HepG2 (cell line): Measurements from ENCODE around the gene RTP1. TPM values are rescaled to one million over a fixed set of nuclear protein-coding genes. Genes with fewer than 3 reads are reported as not detected.

ENCODE experiments used
- ATAC-seq: fragments of 200-7000 bp; cut with Tn5 transposase; 3 replicates; pipeline ENCODE4 v1.9.1; 2020; ENCODE audit warnings: mild to moderate bottlenecking, moderate library complexity
- BruUV-seq: library from RNA; stranded (reverse); fragments of 400-500 nt; replicated peaks from 2 replicates; lab custom pipeline; 2021; lab: Mats Ljungman, UMichigan
- CTCF ChIA-PET: fragments of 300-600 bp; formaldehyde crosslinking; extraction: SDS; loops from one replicate; lab custom pipeline; 2021; ENCODE audit warnings: low total read pairs, inconsistent platforms, low intra/inter-chr PET ratio; lab: Yijun Ruan, JAX
- POLR2A ChIA-PET: fragments of 350-600 bp; sonication (Branson Sonifier 250); formaldehyde crosslinking; loops from one replicate; lab custom pipeline; 2020; ENCODE audit warnings: antibody characterized with exemption, inconsistent platforms; lab: Yijun Ruan, JAX
- DNase-seq: peaks from one replicate; pipeline ENCODE4 v3.0.0-alpha.2; 2015; ENCODE audit warnings: low spot score
- FAIRE-seq: peaks from 3 replicates; lab custom pipeline; 2011; peaks lifted over from hg19 to GRCh38; lab: Jason Lieb, UNC
- H2AFZ ChIP-seq: one replicate; pipeline ENCODE4 v1.6.1; 2011; ENCODE audit warnings: low read length, inconsistent platforms
- H3K27ac ChIP-seq: fragments of 300-600 bp; 3 replicates; pipeline ENCODE4 v1.8.0; 2011; ENCODE audit warnings: mixed run types, mild to moderate bottlenecking, mixed read lengths, low read length, inconsistent platforms; ENCODE audit not compliant: insufficient read depth; ENCODE audit errors: extremely low read length
- H3K27me3 ChIP-seq, 2 experiments: fragments of 200-600 bp in 1 of 2; 2 replicates in 1 of 2; 3 replicates in 1 of 2; pipeline versions ENCODE4 v1.6.0 to v1.8.0; 2011; ENCODE audit warnings: low read length in 2 of 2, mild to moderate bottlenecking in 2 of 2, moderate library complexity in 2 of 2, inconsistent platforms in 1 of 2; ENCODE audit not compliant: insufficient read depth in 2 of 2, control insufficient read depth in 1 of 2
- H3K36me3 ChIP-seq, 2 experiments: fragments of 200-600 bp in 1 of 2; replicated peaks in 1 of 2; 2 replicates in 1 of 2; 3 replicates in 1 of 2; pipeline versions ENCODE4 v1.5.1 to v1.8.0; 2011; ENCODE audit warnings: low read length in 2 of 2, inconsistent platforms in 1 of 2; ENCODE audit not compliant: insufficient read depth in 2 of 2, control insufficient read depth in 1 of 2
- H3K4me1 ChIP-seq: 2 replicates; pipeline ENCODE4 v1.5.1; 2012; ENCODE audit warnings: low read length, inconsistent platforms; ENCODE audit not compliant: insufficient read depth
- H3K4me2 ChIP-seq: 2 replicates; pipeline ENCODE4 v1.6.0; 2011; ENCODE audit warnings: low read depth, low read length, inconsistent platforms
- H3K4me3 ChIP-seq, 3 experiments: fragments of 200-600 bp in 1 of 3; sonication (generic), shearing (Covaris generic) in 1 of 3; replicated peaks in 1 of 3; 2 replicates each; pipeline ENCODE4 v1.5.1; 2011 to 2016; ENCODE audit warnings: low read length in 3 of 3, inconsistent platforms in 2 of 3, low read depth in 2 of 3, mild to moderate bottlenecking in 2 of 3, control low read depth in 1 of 3, mixed read lengths in 1 of 3; ENCODE audit not compliant: insufficient read depth in 1 of 3
- H3K79me2 ChIP-seq: one replicate; pipeline ENCODE4 v1.6.1; 2011; ENCODE audit warnings: low read length, inconsistent platforms; ENCODE audit not compliant: insufficient read depth
- H3K9ac ChIP-seq: 2 replicates; pipeline ENCODE4 v1.6.0; 2011; ENCODE audit warnings: mild to moderate bottlenecking, low read depth, low read length, inconsistent platforms; ENCODE audit not compliant: insufficient read depth
- H3K9me3 ChIP-seq: 2 replicates; pipeline ENCODE4 v1.5.1; 2012; ENCODE audit warnings: mild to moderate bottlenecking, low read length
- H4K20me1 ChIP-seq: 2 replicates; pipeline ENCODE4 v1.6.0; 2011; ENCODE audit warnings: inconsistent platforms, mild to moderate bottlenecking, low read length, moderate library complexity; ENCODE audit not compliant: insufficient read depth
- ADNP ChIP-seq: sonication (generic); formaldehyde crosslinking; IDR thresholded peaks from 2 replicates; pipeline ENCODE4 v1.4.0; 2020; ENCODE audit warnings: missing genetic modification reagents
- EED ChIP-seq: sonication (generic); formaldehyde crosslinking; IDR thresholded peaks from 2 replicates; pipeline ENCODE4 v1.5.0; 2020; ENCODE audit warnings: mild to moderate bottlenecking, missing genetic modification reagents
- NFKB2 ChIP-seq: sonication (generic); formaldehyde crosslinking; IDR thresholded peaks from 2 replicates; pipeline ENCODE4 v1.4.0; 2020; ENCODE audit warnings: missing genetic modification reagents, borderline replicate concordance
- RFXAP ChIP-seq: sonication (generic); formaldehyde crosslinking; IDR thresholded peaks from 2 replicates; pipeline ENCODE4 v1.4.0; 2020; ENCODE audit warnings: missing genetic modification reagents, borderline replicate concordance
- SMYD3 ChIP-seq: sonication (generic); formaldehyde crosslinking; IDR thresholded peaks from 2 replicates; pipeline ENCODE4 v1.8.1; 2023; ENCODE audit warnings: mild to moderate bottlenecking, missing genetic modification reagents
- TEAD2 ChIP-seq: sonication (generic); formaldehyde crosslinking; IDR thresholded peaks from 2 replicates; pipeline ENCODE4 v1.9.0; 2021; ENCODE audit warnings: missing genetic modification reagents
- ZBTB7A ChIP-seq: sonication (generic); formaldehyde crosslinking; IDR thresholded peaks from 2 replicates; pipeline ENCODE4 v1.8.0; 2022; ENCODE audit warnings: mild to moderate bottlenecking, missing genetic modification reagents
- ZNF274 ChIP-seq: sonication (generic); formaldehyde crosslinking; IDR thresholded peaks from 2 replicates; pipeline ENCODE4 v1.5.1; 2020; ENCODE audit warnings: mild to moderate bottlenecking, missing genetic modification reagents
- ZNF549 ChIP-seq: sonication (generic); formaldehyde crosslinking; IDR thresholded peaks from 2 replicates; pipeline ENCODE4 v1.5.0; 2020; ENCODE audit warnings: missing genetic modification reagents
- ZNF652 ChIP-seq: IDR thresholded peaks from 2 replicates; pipeline ENCODE4 v1.6.1; 2016; ENCODE audit warnings: low read depth, borderline replicate concordance
- ZNF670 ChIP-seq: sonication (generic); formaldehyde crosslinking; IDR thresholded peaks from 2 replicates; pipeline ENCODE4 v1.8.0; 2022; ENCODE audit warnings: mild to moderate bottlenecking, missing genetic modification reagents, borderline replicate concordance
- WGBS: methylation state at CpG from one replicate; pipeline ENCODE4 v1.1.6; 2017; ENCODE audit warnings: low lambda C conversion rate; 5-methylcytosine and 5-hydroxymethylcytosine counted together
- in situ Hi-C: cut with HindIII; loops from 2 replicates; pipeline ENCODE4 v1.10.0; 2017; ENCODE audit warnings: low pct_unique_long_range_greater_than_20kb; ENCODE audit not compliant: extremely low pct_ligation_motif_present
- intact Hi-C: fragments of 100-400 bp; cut with micrococcal nuclease; formaldehyde crosslinking; loops from one replicate; pipeline ENCODE4 v1.10.0; 2022; ENCODE audit not compliant: unreplicated experiment
- polyA plus RNA-seq, 8 experiments: library from polyadenylated mRNA; depleted of rRNA in 3 of 8; stranded (reverse) in 7 of 8; unstranded in 1 of 8; fragments of >200 nt; fragmentation: Illumina TruSeq in 4 of 8; extraction: Trizol in 4 of 8; gene quantifications; 2 replicates each; pipeline versions ENCODE4 v1.2.1 to v1.2.3, GENCODE V29; 2011 to 2016; ENCODE audit warnings: low read depth in 4 of 8, missing spikeins in 1 of 8, mixed read lengths in 1 of 8; ENCODE audit not compliant: insufficient read depth in 1 of 8
- total RNA-seq, 5 experiments: library from RNA; depleted of rRNA; stranded (reverse); fragments of >200 nt; fragmentation: Illumina TruSeq; extraction: Trizol; gene quantifications; 2 replicates each; pipeline ENCODE4 v1.2.3, GENCODE V29; 2016; ENCODE audit warnings: low read depth in 1 of 5
- TF ChIP-seq, protein P1 (sequence below): sonication (generic); formaldehyde crosslinking; IDR thresholded peaks from 2 replicates; pipeline ENCODE4 v1.4.0; 2020; ENCODE audit warnings: missing genetic modification reagents
- TF ChIP-seq, protein P2 (sequence below): sonication (generic); formaldehyde crosslinking; IDR thresholded peaks from 2 replicates; pipeline ENCODE4 v1.4.0; 2020; ENCODE audit warnings: missing genetic modification reagents
- TF ChIP-seq, protein P3 (sequence below): sonication (generic); formaldehyde crosslinking; IDR thresholded peaks from 2 replicates; pipeline ENCODE4 v1.4.0; 2020; ENCODE audit warnings: low read depth, mild to moderate bottlenecking, missing genetic modification reagents

RTP1 gene
- total and polyA plus RNA-seq, 2 of the 13 experiments (the other 11 are each of a cell fraction or from before 2014, with no cell fraction given), result not detected

DNA sequence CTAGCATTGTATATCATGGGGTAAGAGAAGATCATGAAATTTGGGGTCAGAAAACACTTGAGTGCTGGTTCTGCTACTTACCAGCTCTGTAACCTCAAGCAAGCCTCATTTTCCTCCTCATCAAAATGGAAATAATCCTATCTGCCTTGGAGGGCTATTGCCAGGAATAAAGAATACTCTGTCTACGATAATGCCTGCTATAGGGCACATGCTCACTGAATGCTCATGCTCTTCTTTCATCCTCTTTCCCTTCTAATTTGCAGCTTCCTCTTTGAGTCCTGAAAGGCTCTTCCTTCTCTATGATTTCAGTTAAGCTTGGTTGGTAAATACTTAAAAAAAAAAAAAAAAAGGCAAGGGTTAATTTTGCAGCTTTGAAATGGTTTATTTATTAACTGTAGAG, 12.8 kb downstream of the RTP1 start:
- intact Hi-C loops, result no loop called here
- TF ChIP-seq ZBTB7A (CRISPR knock-in tag), result no peak
- TF ChIP-seq, protein P1, sequence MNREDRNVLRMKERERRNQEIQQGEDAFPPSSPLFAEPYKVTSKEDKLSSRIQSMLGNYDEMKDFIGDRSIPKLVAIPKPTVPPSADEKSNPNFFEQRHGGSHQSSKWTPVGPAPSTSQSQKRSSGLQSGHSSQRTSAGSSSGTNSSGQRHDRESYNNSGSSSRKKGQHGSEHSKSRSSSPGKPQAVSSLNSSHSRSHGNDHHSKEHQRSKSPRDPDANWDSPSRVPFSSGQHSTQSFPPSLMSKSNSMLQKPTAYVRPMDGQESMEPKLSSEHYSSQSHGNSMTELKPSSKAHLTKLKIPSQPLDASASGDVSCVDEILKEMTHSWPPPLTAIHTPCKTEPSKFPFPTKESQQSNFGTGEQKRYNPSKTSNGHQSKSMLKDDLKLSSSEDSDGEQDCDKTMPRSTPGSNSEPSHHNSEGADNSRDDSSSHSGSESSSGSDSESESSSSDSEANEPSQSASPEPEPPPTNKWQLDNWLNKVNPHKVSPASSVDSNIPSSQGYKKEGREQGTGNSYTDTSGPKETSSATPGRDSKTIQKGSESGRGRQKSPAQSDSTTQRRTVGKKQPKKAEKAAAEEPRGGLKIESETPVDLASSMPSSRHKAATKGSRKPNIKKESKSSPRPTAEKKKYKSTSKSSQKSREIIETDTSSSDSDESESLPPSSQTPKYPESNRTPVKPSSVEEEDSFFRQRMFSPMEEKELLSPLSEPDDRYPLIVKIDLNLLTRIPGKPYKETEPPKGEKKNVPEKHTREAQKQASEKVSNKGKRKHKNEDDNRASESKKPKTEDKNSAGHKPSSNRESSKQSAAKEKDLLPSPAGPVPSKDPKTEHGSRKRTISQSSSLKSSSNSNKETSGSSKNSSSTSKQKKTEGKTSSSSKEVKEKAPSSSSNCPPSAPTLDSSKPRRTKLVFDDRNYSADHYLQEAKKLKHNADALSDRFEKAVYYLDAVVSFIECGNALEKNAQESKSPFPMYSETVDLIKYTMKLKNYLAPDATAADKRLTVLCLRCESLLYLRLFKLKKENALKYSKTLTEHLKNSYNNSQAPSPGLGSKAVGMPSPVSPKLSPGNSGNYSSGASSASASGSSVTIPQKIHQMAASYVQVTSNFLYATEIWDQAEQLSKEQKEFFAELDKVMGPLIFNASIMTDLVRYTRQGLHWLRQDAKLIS, result no peak
- no peak for TF ChIP-seq TEAD2 (CRISPR knock-in tag)
- TF ChIP-seq ZNF549, result no peak
- TF ChIP-seq EED (CRISPR knock-in tag), result no peak
- no peak for TF ChIP-seq ADNP (CRISPR knock-in tag)
- TF ChIP-seq, protein P2, sequence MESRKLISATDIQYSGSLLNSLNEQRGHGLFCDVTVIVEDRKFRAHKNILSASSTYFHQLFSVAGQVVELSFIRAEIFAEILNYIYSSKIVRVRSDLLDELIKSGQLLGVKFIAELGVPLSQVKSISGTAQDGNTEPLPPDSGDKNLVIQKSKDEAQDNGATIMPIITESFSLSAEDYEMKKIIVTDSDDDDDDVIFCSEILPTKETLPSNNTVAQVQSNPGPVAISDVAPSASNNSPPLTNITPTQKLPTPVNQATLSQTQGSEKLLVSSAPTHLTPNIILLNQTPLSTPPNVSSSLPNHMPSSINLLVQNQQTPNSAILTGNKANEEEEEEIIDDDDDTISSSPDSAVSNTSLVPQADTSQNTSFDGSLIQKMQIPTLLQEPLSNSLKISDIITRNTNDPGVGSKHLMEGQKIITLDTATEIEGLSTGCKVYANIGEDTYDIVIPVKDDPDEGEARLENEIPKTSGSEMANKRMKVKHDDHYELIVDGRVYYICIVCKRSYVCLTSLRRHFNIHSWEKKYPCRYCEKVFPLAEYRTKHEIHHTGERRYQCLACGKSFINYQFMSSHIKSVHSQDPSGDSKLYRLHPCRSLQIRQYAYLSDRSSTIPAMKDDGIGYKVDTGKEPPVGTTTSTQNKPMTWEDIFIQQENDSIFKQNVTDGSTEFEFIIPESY (CRISPR knock-in tag), result no peak
- TF ChIP-seq, protein P3, sequence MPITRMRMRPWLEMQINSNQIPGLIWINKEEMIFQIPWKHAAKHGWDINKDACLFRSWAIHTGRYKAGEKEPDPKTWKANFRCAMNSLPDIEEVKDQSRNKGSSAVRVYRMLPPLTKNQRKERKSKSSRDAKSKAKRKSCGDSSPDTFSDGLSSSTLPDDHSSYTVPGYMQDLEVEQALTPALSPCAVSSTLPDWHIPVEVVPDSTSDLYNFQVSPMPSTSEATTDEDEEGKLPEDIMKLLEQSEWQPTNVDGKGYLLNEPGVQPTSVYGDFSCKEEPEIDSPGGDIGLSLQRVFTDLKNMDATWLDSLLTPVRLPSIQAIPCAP (CRISPR knock-in tag), result no peak
- TF ChIP-seq SMYD3 (CRISPR knock-in tag), result no peak
- no peak for TF ChIP-seq NFKB2 (CRISPR knock-in tag)
- TF ChIP-seq ZNF274 (CRISPR knock-in tag), result no peak
- no peak for TF ChIP-seq ZNF652
- TF ChIP-seq RFXAP (CRISPR knock-in tag), result no peak
- TF ChIP-seq ZNF670, result no peak

More for the DNA sequence above, 12.8 kb downstream of the RTP1 start:
- no TSS peak for BruUV-seq
- no peaks in the 10 kb centered on the region for H4K20me1 ChIP-seq
- H3K36me3 ChIP-seq, result no peaks in the 10 kb centered on the region
- H3K4me3 ChIP-seq, result no peak overlapping the region
- ChIA-PET CTCF (no interaction called here), POLR2A (no interaction called here)
- WGBS, result 11% methylated on average over 1 of the region's 1 CpG
- H3K27ac ChIP-seq, result no peak overlapping the region
- H3K4me1 ChIP-seq, result peaks cover 9% of the 10 kb centered on the region
- H3K9me3 ChIP-seq, result no peaks in the 10 kb centered on the region
- H3K79me2 ChIP-seq, result no peaks in the 10 kb centered on the region
- peaks cover 1 to 3% of the 10 kb centered on the region in 2 experiments; a peak in 1 of 5 replicates for H3K27me3 ChIP-seq
- no peak overlapping the region for H3K9ac ChIP-seq
- in situ Hi-C loops, result no loop called here
- FAIRE-seq (no peak), DNase-seq (no peak), ATAC-seq (no peak)
- H2AFZ ChIP-seq, result no peak overlapping the region
- H3K4me2 ChIP-seq, result no peak overlapping the region
